Superior temporal gyrus (tissue), 1 donor: ENCODE data around the gene CCDC12.

Experiments used
- DNase-seq: peaks from one replicate; pipeline ENCODE4 v3.0.0-alpha.2; 2016; ENCODE audit errors: extremely low spot score

The CCDC12 gene

DNA sequence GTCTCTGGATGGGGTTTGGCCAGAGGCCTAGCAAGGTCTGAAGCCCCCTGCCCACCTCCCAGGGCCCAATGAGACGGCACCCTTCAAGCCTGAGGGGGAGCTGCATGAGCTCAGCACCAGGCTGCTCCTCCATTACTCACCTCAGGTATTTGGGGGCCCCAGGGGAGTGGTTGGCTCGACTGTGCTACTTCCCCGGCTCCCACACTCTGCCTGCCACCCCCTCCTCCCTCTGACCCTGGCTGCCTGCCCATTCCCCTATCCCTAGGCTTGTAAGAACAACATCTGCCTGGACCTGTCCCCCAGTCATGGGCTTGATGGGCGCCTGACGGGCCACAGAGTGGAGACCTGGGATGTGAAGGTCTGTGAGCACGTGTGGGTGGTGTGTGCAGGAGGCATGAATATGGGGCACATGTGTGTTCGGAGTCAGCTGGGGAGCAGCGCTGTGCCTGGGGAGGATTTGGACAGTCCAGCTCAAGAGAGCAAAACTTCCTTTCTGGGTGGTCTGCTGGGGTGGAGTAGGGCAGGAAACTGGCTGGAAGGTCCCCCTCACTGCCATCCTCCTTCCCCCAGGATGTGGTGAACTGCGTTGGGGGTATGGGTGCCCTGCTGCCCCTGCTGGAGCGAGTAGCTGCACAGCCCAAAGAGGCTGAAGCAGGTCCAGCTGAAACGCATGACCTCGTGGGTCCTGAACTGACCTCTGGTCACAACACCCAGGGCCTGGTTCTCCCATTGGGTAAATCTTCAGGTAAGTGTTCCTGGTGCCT, 20.3 kb upstream of the CCDC12 start:
- DNase-seq = no peak

DNA sequence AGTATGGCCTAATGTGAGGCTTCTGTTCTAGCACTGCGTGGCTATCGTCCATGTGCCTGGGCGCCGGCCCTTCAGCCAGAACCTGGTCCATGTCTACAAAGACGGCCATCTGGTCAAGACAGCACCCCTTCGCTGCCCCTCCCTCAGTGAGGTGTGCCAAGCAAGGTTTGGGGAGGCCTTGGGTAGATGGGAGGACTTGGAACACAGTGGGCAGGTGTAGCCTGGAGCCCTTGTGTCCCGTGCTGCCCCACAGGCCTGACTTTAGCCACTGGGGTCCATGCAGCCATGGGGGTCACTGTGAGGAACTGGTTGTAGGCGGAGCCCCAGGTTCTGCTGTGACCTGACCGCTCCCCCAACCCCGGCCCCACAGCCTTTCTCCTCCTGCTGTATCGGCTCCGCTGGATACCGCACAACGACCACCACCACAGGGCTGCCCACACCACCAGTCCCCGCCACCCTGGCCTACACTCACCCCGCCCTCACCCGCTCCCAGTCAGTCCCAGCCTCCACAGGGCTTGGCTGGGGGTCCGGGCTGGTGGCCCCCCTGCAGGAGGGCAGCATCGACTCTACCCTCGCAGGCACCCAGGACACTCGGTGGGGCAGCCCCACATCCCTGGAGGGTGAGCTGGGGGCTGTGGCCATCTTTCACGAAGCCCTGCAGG, 19.5 kb upstream of the CCDC12 start:
- no peak for DNase-seq

DNA sequence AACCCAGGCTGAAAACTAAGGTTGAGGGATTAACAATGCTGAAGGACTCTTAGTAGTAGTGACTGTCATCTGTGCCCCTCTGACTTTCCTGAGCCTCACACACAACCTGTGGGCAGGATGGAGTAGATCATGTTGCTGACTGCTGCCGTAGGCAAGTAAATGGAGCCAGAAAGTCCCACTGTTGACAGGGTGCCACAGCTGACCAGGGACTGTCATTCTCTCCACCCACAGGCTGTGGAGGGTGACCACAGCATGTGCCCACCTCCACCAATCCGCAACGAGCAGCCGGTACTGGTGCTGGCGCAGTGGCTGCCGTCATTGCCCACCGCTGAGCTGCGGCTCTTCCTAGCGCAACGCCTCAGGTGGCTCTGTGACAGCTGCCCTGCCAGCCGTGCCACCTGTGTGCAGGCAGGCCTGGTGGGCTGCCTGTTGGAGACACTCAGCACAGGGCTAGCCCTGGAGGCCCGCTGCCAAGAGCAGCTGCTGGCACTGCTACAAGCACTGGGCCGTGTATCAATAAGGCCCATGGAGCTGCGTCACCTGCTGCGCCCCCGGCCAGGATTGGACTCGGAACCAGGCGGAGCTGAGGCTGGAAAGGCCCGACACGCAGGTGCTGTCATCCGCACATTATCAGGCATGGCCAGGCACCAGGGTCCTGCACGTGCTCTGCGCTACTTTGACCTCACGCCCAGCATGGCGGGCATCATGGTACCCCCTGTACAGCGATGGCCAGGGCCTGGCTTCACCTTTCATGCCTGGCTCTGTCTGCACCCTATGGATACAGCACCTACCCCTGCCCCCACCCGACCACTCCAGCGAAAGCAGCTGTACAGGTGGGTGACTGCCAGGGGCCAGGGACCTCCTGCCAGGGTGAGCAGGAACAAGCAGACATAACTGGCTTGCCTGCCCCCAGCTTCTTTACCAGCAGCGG, 18.5 kb upstream of the CCDC12 start:
- DNase-seq = no peak

DNA sequence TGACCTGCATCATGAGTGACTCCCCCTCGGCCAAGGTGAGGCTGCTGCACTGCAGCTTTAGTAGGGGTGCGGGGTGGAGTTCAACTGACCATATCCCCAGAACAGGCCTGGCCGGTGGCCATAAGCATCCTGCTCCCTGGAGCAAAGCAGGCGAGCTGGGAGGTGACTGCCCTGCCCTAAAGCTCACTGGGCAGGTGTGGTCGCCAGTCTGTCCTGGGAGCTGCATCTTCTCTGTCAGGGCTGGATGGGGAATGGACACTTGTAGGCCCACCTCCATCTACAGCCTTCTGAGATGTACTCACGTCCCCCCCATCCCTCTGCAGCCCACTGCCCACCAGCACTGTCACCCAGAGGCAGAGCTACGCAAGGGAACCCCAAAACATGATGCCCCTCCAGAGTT, 17.4 kb upstream of the CCDC12 start:
- DNase-seq = no peak

DNA sequence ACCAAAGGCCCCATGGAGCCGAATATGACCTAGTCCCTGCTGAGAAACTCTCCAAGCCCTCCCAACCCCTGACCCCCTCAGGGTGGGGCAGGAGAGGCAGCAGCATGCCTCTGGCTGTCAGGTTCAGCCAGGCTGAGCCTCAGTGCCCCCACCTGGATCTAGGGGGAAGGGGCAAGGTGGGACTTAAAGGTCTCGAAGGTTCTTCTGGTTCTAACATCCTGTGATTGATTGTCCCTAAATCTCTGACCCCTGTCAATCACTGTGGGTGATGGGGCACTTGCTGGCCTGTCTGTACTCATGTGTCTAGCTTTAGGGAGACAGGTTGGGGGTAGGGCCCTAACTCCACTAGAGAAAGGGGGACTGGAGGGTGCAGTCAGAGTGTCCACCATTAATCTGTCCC, 16.7 kb upstream of the CCDC12 start:
- no peak for DNase-seq

DNA sequence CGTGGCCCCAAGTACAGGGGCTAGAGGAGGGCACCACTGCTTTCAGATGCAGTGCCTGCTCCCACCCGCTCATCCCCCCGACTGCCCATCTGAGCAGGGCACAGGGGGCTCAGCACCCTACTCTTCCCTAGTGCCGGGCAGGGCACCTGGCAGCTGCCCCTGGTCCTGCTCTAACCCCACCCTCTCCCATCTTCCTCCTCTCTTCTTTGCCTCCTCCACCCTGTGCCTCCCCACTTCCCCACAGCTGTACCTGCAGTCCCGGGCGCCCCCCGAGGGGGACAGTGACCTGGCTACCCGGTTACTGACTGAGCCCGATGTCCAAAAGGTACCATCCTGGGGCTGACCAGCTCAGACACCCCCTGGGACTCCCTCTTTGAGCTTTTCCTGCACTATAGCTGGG, 15.7 kb upstream of the CCDC12 start:
- no peak for DNase-seq

DNA sequence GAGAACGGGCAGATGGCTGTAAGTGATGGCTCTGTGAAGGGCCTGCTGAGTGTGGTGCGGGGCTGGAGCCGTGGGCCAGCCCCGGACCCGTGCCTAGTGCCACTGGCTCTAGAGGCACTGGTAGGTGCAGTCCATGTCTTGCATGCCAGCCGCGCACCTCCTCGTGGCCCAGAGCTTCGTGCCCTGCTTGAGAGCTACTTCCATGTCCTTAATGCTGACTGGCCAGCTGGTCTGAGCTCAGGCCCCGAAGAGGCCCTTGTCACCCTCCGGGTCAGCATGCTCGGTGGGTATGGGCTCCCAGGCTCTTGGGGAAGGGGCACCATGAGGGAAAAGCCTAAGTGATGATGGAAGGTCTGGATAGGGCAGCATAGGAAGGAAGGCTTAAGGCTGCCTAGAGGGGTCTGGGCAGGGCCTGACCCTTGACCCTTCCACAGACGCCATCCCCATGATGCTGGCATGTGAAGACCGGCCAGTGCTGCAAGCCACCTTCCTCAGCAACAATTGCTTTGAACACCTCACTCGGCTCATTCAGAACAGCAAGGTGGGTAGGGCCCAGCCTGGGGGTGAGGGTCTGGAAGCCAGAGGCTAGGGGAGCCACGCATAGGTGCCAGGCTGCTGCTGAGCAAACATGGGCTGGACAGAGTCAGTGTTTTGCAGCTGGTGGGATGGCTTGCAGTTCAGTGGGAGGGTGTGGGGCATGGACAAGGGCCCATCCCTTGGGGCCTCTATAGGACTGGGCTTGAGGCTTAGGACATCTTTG, 15.0 kb upstream of the CCDC12 start:
- DNase-seq = no peak

DNA sequence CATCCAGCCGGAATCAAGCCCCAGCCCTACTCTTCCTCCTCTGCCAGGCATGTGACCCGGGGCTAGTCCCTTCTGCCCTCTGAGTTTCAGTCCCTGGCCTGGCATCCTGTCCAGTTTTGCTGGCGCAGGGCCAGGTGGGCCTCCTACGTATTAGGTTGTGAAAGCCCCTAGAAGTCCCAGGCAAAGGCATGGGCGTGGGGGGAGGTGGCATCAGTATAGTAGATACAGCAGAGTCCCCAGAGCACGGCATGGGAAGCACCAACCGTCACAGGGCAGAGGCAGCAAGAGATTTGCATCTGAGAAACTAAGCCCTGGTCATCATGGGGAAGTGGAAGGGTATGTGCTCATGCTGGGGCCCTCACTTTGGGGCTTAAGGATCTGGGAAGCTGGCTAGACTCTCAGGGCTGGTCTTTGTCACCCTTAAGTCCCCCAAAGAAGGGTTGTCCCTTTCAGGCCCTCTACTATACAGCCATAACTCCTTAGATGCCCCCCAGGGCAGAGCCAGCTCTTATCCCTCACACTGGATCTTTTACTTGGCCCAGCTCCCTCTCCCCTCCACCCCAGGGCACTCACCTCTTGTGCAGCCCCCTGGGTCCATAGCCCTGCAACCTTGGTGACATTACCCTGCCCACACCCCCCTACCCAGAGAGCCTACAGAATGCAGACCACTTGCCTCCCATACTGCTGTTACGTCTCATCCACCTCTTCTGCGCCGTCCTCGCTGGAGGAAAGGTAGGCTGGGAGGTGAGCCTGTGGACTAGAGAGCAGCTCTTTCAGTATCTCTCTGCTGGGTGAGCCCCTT, 14.2 kb upstream of the CCDC12 start:
- DNase-seq = no peak

DNA sequence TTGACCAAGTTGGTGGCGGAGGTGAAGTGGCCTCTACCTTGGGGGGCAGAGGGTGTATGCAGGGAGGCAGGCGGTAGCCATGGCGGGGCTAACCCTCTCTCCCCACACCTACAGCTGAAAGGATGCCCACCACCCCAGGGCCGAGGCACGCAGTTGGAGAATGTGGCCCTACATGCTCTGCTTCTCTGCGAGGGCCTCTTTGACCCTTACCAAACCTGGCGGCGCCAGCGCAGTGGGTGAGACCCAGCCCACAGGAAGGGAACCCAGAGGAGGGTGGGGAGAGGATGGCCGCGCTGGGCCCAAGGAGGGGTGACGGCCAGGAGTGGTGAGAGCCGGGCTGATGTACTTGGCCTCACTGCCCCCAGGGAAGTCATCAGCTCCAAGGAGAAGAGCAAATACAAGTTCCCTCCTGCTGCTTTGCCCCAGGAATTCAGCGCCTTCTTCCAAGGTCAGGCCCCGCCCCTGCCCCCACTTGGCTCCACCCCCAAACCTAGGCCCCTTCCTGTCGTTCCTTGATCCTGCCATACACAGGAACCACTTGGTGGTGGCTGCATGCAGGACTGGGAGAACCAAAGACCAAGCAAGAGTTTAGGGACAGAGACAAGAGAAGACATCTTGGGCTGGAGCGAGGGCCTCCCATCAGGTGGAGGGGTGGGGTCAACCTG, 12.7 kb upstream of the CCDC12 start:
- DNase-seq = no peak

DNA sequence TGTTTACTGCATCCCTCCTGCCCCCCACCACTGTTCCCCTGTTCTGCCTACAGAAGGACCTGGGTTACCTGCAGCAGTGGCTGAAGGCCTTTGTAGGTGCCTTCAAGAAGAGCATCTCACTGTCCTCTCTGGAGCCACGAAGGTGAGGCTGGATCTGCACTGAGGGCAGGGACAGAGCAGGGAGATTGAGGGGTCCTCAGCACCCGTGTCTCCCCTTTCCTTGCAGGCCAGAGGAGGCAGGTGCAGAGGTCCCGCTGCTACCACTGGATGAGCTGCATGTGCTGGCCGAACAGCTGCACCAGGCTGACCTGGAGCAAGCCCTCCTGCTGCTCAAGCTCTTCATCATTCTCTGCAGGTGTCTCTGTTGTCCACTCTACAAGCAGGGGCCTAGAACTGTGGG, 12.1 kb upstream of the CCDC12 start:
- no peak for DNase-seq

DNA sequence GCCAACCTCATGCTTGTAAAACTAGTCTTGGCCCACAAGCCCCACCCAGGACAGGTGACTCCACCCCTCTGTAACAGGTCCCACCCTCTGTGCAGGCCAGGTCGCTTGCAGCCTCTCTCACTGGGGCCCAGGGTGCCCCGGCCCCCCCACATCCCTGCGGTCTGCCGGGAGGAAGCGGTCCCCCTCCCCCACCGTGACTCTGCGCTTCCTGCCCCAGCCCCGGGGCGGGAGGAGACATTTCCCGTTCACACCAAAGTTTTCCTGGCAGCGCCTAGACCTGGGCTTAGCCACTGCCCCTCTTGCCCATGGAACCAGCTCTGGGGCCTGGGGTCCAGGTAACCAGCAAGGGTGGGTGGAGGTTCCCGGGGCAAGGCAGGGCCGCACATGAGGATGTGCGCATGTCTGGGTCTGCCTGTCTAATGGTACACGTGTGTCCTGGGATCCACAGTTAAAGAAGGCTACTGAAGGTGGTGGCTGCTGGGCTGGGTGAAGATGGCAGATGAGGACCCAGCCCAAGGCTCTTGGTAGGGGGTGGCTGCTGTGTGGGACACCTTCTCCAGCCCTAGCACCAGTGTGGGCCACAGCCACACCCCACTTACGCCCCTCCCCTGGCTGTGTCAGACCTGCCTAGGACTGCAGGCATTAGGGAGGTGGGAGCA, 11.3 kb upstream of the CCDC12 start:
- DNase-seq = no peak

DNA sequence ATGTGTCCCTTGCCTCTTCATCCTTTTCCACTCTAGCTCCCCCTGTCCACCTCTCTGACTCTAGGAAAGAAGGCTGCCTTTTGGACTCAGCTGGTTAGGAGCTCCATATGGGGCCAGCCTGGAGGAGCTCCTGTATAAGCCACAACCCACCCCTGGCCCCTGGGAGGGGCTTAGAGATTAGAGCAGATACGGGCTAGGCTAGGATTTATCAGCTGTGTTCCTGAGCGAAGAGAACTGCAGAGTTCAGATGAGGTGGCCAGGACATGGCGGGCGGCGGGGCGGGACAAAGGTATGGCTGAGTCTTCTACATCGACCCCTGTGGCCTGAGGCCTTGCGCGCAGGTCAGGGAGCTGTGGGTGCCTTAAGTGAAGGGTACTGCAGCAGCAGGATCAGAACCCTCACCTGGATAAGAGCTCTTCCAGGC, 10.8 kb upstream of the CCDC12 start:
- DNase-seq = no peak

DNA sequence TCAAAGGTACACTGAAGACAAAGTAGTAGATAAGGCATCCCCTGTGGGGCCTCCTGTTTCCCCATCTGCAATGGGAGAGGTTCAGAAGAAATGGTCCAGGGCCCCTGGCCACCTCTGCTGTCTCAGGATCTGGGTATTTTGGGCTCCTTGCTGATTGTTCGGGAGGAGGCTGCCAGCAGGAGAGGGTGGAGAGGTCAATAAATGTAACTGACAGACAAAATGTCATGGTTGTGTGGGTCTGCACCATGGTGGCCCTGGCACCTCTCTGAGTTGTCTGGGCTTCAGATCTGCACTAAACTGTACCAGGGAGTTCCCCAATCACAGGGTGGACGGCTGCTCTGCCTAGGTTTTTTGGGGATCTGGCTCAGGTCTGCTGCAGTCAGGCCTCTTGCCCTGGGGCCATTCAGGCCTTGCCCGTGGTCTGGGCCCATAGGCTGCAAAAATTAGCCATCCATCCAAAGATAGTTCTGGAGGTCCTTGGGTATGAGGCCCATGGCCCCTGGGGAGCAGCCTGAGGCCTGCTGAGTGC, 10.3 kb upstream of the CCDC12 start:
- DNase-seq = no peak

DNA sequence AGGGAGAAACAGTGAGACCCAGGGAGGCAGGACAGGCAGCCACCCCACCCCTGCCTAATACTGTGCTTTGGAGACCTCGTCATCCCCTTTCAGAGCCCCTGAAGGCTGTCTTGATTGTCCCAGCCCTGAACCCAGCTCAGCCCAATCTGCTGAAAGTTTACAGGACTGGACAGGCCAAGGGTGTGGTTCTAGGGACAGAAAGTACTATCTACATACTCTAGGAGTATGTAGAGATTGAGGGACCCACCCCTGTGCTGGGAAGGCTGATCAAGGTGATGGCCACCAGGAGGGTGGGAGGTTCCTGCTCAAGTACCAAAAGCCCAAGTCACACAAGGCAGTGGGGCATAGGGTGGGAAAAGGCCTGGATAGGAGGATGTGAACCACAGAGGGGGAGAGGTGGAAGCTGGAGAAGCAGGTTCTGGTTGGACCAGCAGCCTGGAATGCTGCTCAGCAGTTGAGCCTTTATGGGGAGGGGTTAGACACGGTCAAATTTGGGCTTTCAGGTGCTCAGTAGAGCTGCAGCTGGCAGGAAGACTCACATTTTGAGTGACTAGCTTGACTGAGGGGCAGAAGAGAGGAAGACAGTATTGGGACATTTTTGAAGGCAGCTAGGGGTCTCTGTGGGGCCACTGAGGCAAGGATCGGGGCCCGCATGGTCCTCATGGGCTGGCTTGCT, 9.6 kb upstream of the CCDC12 start:
- DNase-seq = no peak

DNA sequence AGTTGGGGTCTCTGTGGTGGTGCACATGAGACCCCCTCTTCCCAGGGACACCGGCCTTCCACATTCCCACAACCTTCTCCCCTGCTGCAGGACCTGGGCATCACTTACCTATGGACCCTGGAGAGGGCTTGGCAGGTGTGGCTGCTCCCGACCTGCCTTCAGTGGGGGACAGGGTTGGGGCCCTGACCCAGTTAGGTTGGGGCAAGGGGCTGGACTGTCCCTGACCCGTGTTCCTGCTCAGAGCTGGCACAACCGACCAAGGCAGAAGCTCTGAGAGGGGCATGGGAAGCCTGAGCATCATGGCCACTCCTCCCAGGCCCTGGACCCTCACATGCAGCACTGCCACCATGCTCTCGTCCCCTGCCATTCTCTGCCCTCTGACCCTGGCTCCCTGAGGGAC, 9.0 kb upstream of the CCDC12 start:
- DNase-seq = no peak

DNA sequence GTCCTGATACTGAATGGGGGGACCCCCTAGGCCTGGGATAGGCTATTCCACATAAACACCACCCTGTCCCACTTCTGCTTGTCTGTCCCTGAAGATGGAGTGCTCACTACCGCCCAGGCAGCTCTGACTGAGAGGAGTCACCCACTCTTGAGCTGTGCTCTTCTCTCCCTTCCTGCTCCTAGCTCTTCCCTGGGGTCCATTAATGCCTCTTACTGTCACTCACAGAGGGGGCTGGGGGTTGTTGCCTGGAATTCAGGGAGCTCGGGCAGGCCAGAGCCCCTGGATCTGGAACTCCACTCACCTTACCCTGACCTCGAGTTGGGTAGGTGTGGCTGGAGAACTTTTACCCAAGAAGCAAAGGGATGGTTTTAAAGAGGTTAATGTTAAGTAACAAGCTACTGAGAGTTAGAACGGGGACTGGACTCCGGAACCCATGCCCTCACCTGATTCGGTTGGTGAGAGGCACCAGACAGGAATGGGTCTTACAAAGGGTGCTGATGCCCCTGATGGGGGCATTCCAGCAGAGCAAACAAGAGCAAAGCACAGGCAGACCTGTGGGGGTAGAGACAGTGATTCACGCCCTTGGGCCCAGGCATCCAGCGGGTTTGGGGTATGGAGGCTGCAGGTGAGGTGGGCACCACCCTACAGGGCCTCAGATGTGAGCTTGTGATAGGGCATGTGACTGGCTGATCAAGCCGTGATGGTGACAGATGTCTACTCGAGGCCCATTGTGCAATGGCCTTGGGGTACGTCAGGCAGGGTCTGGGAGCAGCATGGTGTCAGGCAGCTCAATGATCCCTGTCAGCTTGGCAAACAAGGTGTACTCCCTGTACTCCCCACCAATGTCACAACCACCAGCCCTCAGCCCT, 8.3 kb upstream of the CCDC12 start:
- DNase-seq = no peak

DNA sequence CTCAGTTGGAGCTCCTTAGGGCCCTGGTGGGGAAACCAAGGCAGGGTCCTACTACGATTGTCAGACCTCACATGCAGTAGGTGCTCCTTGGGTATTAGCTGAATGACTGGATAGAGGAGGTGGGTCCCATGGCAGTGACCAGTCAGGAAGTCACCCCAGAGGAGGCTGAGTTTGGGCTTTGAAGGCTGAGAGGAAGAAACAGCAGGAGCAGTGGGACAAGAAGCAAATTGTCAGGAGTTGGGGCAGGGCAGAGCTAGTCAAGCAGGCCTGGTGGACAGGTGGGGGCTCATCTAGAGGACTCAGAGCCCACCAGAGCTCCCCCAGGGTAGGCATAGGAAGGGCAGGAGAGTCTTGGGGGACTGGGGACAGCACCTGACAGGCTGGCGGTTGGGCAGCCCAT, 6.0 kb upstream of the CCDC12 start:
- no peak for DNase-seq

DNA sequence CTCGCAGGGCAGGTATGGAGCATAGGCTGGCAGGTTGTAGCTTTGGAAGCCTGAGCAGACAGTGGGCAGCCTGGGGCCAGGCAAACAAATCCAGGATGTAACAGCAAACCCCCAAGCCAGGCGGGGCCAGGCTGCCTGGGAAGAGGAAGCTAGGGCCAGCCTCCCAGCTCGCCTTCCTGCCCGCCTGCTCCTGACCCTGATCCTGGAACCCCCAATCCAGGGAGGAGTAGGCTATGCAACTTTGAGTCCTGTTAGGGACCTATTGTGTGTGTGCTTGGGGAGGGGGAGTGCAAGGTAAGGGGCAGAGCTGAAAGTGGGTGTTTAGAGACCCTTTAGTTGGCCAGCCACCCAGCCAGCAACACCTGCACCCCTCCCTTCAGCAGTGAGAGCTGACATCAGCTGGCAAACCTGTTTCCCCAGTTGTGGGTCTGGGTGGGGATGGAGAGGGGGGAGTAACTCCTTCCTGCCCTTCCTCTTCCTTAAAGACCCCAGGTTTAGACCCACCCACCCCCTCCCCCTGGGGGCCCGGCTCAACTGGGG, 5.5 kb upstream of the CCDC12 start:
- no peak for DNase-seq
